ENCODE measurements around the gene TMPRSS5.
"Not testable (repeated sequence)": the region's sequence is repeated elsewhere in the genome, so short reads cannot be mapped to it uniquely, and the experiment has no call there.

The TMPRSS5 gene

GRCh38 chr11:113695207-113695606, 10.9 kb downstream of the TMPRSS5 start:
- no peak for DNase-seq

DNA sequence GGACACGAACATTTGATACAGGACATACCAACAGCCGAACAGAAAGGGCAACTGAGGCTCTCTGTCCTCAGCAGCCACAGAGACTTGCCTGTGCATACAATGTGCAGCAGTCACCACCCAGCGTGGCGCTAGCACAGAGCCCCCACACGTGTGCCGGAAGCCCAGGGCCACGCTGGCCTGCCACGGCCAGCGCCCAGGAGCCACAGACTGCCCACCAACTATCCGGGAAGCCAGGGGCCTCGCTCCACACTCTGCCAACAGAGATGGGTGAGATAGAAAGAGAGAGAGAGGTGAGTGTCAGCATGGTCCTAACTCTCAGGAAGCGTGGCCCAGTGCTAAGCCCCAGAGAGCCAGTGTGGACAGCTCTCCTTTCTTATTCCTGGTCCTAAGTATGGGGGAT, 11.7 kb downstream of the TMPRSS5 start:
- DNase-seq, result no peak

GRCh38 chr11:113693030-113693429, 13.1 kb downstream of the TMPRSS5 start:
- DNase-seq, result no peak

GRCh38 chr11:113690619-113691569, 15.2 kb downstream of the TMPRSS5 start:
- DNase-seq, result no peak

DNA sequence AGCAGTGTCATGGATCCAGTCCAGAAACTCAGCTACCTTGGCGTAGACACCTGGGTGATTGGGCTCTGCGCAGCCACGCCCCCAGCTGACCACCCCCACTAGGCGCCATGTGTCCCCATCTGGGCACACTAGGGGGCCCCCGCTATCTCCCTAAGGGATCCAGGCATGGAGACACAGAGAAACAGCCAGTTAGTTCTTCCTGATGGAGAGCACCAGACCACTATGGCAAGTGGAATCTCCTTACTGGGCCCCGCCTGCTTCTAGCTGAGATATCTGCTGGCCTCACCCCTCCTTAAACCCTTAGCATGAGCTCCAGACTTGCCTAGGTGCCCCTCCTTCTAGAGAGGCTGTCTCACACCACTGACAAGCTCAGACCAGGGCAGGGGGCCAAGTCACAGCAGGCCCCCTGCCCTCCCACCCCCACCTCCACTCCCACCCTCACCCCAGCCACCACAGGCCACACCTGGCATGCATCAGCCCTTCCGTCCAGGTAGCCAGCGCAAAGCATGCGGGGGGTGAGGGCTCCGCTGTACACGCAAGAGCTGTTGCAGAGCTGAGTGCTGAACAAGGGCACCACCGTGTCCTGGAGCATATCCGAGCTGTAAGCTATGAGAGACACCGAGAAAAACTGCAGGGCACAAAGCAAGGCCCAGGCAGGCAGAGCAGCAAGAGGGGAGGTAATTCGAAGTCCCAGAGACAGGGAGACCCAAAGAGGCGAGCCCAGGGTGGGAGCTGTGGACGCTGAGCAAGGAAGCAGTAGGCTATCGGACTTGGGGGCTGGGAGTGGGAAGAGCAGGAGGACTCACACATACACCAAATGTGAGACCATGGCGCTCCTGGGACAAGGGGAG, 16.1 kb downstream of the TMPRSS5 start:
- DNase-seq, result no peak

GRCh38 chr11:113685654-113686359, 20.3 kb downstream of the TMPRSS5 start:
- no peak for DNase-seq

DNA sequence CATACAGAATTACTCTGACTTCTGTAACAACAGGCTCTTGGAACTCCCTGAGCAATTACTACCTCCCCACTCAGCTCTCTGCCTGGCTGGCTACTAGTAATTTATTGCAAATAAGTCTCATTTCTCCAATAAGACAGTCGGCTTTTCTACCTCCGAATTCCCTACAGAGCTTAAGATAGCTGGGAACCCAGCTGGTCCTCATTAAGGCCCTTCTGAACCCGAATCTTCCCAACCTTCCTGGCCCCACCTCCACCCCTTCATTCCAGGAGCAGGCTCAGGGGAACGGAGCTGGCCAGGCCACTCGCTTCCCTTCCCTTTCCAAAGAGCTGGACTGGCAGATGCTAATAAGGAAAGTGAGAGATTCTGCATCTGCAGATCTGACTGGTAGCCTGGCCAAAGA, 21.6 kb downstream of the TMPRSS5 start:
- no peak for DNase-seq

- no peak for DNase-seq
Observed at GRCh38 chr11:113683481-113684046, 22.5 kb downstream of the TMPRSS5 start.

DNA sequence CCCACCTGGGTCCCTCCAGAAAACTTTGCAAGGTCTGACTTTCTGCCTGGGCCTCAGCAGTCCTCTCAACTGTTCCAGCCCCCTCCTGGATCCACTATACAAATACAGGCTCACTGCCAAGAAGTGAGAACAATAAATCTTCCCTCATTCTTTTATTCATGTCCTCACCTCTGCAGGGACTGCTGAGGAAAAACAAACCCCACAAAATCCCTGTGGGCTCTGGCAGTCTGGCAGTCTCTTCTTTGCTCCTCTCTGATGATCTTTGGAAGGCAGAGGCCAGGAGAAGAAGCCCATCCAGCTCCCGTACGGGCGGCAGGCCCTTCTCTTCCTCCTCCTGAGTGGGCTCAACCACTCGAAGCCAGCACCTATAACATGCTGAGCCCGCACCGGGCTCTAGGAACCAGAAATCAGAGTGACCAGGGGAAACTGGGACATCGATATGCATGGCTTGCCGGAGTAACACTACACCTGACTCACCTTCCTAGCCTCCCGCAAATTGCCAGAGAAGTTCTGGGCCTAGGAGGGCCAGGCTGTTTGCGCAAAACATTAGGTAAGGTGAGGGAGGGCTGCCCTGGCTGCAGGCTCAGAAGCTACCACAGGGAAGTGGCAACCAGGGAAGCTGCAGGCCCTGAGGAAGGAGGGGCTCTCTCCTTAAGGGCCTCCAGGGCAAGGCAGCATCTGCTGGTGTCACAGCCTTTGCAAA, 24.2 kb downstream of the TMPRSS5 start:
- DNase-seq, result no peak

GRCh38 chr11:113681282-113681681, 24.8 kb downstream of the TMPRSS5 start:
- DNase-seq, result no peak

GRCh38 chr11:113677685-113678084, 28.4 kb downstream of the TMPRSS5 start:
- no peak for DNase-seq

- DNase-seq, result no peak
Observed at GRCh38 chr11:113675565-113675964, 30.5 kb downstream of the TMPRSS5 start.

DNA sequence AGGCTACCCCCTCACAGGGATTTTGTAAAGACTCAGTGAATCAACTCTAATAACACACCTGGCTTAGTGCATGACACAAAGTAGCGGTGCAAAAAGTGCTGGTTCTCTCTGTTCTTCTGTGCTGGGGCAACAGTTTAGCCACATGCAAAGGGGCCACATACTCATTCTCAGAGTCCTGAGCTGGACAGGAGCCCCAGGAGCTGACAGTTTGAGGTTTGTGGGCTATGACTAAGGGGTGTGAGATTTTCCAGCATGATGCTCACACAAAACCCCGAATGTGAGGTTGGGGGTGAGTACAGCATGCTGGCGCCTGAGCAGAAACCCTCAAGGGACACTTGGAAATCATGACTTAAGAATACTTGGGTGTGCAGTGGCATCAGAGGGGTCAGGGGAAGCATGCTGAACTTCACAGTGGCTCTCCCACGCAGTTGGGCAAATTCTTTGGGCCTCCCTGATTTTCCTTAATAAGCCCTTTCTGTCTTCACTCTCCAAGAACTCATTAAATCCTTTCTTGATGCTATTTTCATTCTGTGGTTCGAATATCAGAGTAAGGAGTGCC, 31.0 kb downstream of the TMPRSS5 start:
- DNase-seq, result no peak

GRCh38 chr11:113674397-113674685, 31.8 kb downstream of the TMPRSS5 start:
- no peak for DNase-seq

DNA sequence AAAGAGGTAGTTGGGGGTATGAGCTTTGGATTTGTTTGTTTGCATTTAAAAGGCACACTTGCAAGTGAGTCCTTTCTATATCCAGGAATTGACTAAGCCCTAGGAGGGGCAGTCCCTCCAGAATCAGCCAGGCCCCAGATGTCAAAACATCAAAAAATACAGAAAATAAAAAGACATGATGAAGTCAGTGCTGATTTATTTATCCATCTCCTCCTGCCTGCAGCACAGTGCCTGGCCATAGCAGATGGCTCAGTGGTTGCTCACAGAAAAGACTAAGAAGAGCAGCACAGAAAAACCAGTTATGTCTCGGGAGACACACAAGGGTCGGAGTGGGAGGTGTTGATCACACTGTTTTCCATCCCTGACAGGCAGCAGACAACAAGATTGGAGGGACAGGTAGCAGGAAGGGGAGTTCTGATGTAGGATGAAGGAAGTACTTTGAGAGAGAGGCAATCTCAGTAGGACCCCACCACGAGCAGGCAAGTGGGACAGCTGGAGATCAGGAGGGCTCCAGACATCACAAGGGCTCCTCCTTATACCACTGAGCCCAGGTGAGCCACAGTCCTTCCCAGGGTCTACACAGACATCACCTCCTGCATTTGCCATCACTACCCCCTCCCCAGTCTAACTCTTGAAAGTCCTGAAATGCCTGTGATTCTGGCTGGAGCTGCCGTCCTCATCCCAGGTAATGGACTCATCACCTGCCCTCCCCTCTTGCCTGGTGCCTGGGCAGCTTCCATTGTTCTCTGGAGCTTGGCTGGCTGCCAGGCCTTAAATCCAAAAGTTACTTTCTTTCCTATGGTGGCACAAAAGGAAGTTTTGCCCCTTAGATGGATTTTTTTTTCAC, 32.3 kb downstream of the TMPRSS5 start:
- no peak for DNase-seq

DNA sequence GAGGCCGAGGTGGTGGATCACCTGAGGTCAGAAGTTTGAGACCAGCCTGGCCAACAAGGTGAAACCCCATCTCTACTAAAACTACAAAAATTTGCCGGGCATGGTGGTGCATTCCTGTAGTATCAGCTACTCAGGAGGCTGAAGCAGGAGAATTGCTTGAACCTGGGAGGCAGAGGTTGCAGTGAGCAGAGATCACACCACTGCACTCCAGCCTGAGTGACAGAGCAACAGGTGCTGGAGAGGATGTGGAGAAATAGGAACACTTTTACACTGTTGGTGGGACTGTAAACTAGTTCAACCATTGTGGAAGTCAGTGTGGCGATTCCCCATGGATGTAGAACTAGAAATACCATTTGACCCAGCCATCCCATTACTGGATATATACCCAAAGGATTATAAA, 34.2 kb downstream of the TMPRSS5 start:
- not testable (repeated sequence) for DNase-seq

- no peak for DNase-seq
Observed at GRCh38 chr11:113670831-113671215, 35.3 kb downstream of the TMPRSS5 start.

GRCh38 chr11:113670149-113670830, 35.8 kb downstream of the TMPRSS5 start:
- no peak for DNase-seq

GRCh38 chr11:113668255-113668654, 37.9 kb downstream of the TMPRSS5 start:
- no peak for DNase-seq

DNA sequence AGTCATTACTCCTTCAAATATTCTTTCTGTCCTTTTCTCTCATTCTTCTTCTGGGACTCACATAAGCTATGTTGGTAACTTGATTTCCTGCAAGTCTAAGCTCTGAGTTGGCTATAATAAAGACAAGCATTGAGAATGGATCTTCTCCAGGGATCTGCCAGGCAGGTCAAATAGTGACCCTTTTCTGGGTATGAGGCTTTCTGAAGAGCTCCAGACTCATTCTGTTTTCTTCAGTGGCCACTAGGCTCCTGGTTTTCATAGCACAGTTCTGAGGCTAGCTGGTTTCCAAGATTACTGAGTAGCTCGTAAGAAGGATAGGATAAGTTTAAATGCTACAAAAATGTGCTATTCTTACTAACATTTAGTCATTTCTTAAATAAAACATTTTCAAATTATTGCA, 38.3 kb downstream of the TMPRSS5 start:
- DNase-seq, result no peak

Data from right forelimb (tissue), 1 donor.